HCT116 (cell line): ENCODE measurements around the gene HOXA7. TPM values are rescaled to one million over a fixed set of nuclear protein-coding genes. Genes with fewer than 3 reads are reported as not detected.

Experiments
- ATAC-seq: fragments of 200-7000 bp; cut with Tn5 transposase; 2 replicates; pipeline ENCODE4 v1.9.1; 2020; ENCODE audit warnings: mild to moderate bottlenecking, moderate library complexity
- BruUV-seq: library from RNA; stranded (reverse); fragments of 400-500 nt; replicated peaks from 2 replicates; lab custom pipeline; 2021; lab: Mats Ljungman, UMichigan
- CTCF ChIA-PET: fragments of 300-600 bp; sonication (Branson Sonifier 250); formaldehyde crosslinking; loops from one replicate; lab custom pipeline; 2021; ENCODE audit warnings: antibody characterized with exemption; lab: Charles Lee
- POLR2A ChIA-PET: fragments of 300-600, 350-600 bp; sonication (Branson Sonifier 250); formaldehyde crosslinking; loops from one replicate; lab custom pipeline; 2021; ENCODE audit warnings: antibody characterized with exemption; lab: Charles Lee
- RAD21 ChIA-PET, 2 experiments: fragments of 300-600 bp; sonication (Branson Sonifier 250); formaldehyde crosslinking; loops; one replicate each; lab custom pipeline; 2023; ENCODE audit warnings: low total read pairs in 2 of 2; ENCODE audit not compliant: uncharacterized antibody in 2 of 2, unreplicated experiment in 2 of 2, low non-redundant PET in 1 of 2; lab: Charles Lee
- DNase-seq: peaks from one replicate; pipeline ENCODE4 v3.0.0-alpha.2; 2010; ENCODE audit warnings: low read depth, low spot score
- H2AFZ ChIP-seq: fragments of 200-600 bp; shearing (Covaris generic), sonication (generic); 2 replicates; pipeline ENCODE4 v1.6.1; 2017; ENCODE audit warnings: low read depth, mixed run types, mixed read lengths, antibody characterized with exemption, low read length; ENCODE audit not compliant: poor library complexity, severe bottlenecking
- H3K27ac ChIP-seq: 2 replicates; pipeline ENCODE4 v1.5.1; 2012; ENCODE audit warnings: low read depth, low read length
- H3K27me3 ChIP-seq: fragments of 200-600 bp; sonication (generic); 2 replicates; pipeline ENCODE4 v1.6.1; 2016; ENCODE audit warnings: mixed run types, low read length, mixed read lengths; ENCODE audit not compliant: insufficient read depth
- H3K36me3 ChIP-seq, 2 experiments: fragments of 200-500 bp in 1 of 2; fragments of 200-600 bp in 1 of 2; sonication (Bioruptor generic) in 1 of 2; sonication (generic) in 1 of 2; 2 replicates each; pipeline versions ENCODE4 v1.5.1 to v1.6.1; 2014 to 2016; ENCODE audit warnings: low read length in 2 of 2, inconsistent platforms in 1 of 2, mixed read lengths in 1 of 2, mixed run types in 1 of 2; ENCODE audit not compliant: insufficient read depth in 2 of 2, control insufficient read depth in 1 of 2
- H3K4me1 ChIP-seq, 2 experiments: fragments of 200-600 bp in 1 of 2; sonication (generic) in 1 of 2; 2 replicates each; pipeline versions ENCODE4 v1.5.1 to v1.6.1; 2012 to 2017; ENCODE audit warnings: low read length in 2 of 2, inconsistent platforms in 1 of 2, mild to moderate bottlenecking in 1 of 2, mixed read lengths in 1 of 2, mixed run types in 1 of 2, moderate library complexity in 1 of 2; ENCODE audit not compliant: insufficient read depth in 2 of 2, control insufficient read depth in 1 of 2
- H3K4me2 ChIP-seq: fragments of 200-600 bp; sonication (generic); 2 replicates; pipeline ENCODE4 v1.6.1; 2017; ENCODE audit warnings: mixed run types, low read length, mixed read lengths
- H3K4me3 ChIP-seq, 2 experiments: fragments of 200-600 bp in 1 of 2; sonication (generic) in 1 of 2; replicated peaks in 1 of 2; 2 replicates each; pipeline ENCODE4 v1.5.1; 2011 to 2016; ENCODE audit warnings: low read length in 2 of 2, control low read depth in 1 of 2, low read depth in 1 of 2, mild to moderate bottlenecking in 1 of 2, mixed read lengths in 1 of 2, mixed run types in 1 of 2
- H3K79me2 ChIP-seq: fragments of 200-600 bp; sonication (generic); 2 replicates; pipeline ENCODE4 v1.6.1; 2017; ENCODE audit warnings: mild to moderate bottlenecking, mixed run types, low read length, moderate library complexity, mixed read lengths; ENCODE audit not compliant: insufficient read depth
- H3K9ac ChIP-seq: fragments of 200-600 bp; sonication (generic); 2 replicates; pipeline ENCODE4 v1.6.1; 2016; ENCODE audit warnings: low read length, mixed read lengths
- H3K9me2 ChIP-seq: fragments of 200-600 bp; sonication (generic), shearing (Covaris generic); 2 replicates; pipeline ENCODE4 v1.6.1; 2017; ENCODE audit warnings: mixed run types, mild to moderate bottlenecking, moderate library complexity; ENCODE audit not compliant: insufficient read depth
- H3K9me3 ChIP-seq, 2 experiments: fragments of 200-500 bp in 1 of 2; fragments of 200-600 bp in 1 of 2; sonication (Bioruptor generic) in 1 of 2; sonication (generic) in 1 of 2; 2 replicates each; pipeline ENCODE4 v1.6.1; 2014 to 2017; ENCODE audit warnings: low read length in 2 of 2, mixed read lengths in 2 of 2, inconsistent platforms in 1 of 2, low read depth in 1 of 2, mild to moderate bottlenecking in 1 of 2, mixed run types in 1 of 2, moderate library complexity in 1 of 2; ENCODE audit not compliant: control insufficient read depth in 1 of 2, insufficient read depth in 1 of 2
- H4K20me1 ChIP-seq: fragments of 200-600 bp; sonication (generic), shearing (Covaris generic); 2 replicates; pipeline ENCODE4 v1.6.1; 2017; ENCODE audit warnings: mixed run types, mild to moderate bottlenecking, moderate library complexity; ENCODE audit not compliant: insufficient read depth
- CEBPB ChIP-seq: IDR thresholded peaks from 2 replicates; pipeline ENCODE4 v1.6.1; 2012; ENCODE audit warnings: low read depth
- EGR1 ChIP-seq: IDR thresholded peaks from 2 replicates; pipeline ENCODE4 v1.6.1; 2012; ENCODE audit warnings: low read depth
- EZH2phosphoT487 ChIP-seq: fragments of 200-600 bp; IDR thresholded peaks from 2 replicates; pipeline ENCODE4 v1.6.1; 2018; ENCODE audit warnings: antibody characterized with exemption, borderline replicate concordance
- FOSL1 ChIP-seq: IDR thresholded peaks from 2 replicates; pipeline ENCODE4 v1.6.1; 2012; ENCODE audit warnings: low read depth
- JUND ChIP-seq: IDR thresholded peaks from 2 replicates; pipeline ENCODE4 v1.6.1; 2012
- POLR2A ChIP-seq: IDR thresholded peaks from 2 replicates; pipeline ENCODE4 v1.7.0; 2011; ENCODE audit warnings: borderline replicate concordance; ENCODE audit not compliant: insufficient read depth, insufficient read length; ENCODE audit errors: extremely low read depth
- POLR2AphosphoS5 ChIP-seq: IDR thresholded peaks from 2 replicates; pipeline ENCODE4 v1.6.1; 2011; ENCODE audit warnings: mild to moderate bottlenecking, low read depth, low read length, moderate library complexity
- RAD21 ChIP-seq: IDR thresholded peaks from 2 replicates; pipeline ENCODE4 v1.6.1; 2012; ENCODE audit warnings: low read depth, mild to moderate bottlenecking
- SRF ChIP-seq: IDR thresholded peaks from 2 replicates; pipeline ENCODE4 v1.6.1; 2012; ENCODE audit warnings: low read depth
- ZBTB33 ChIP-seq: IDR thresholded peaks from 2 replicates; pipeline ENCODE4 v1.6.1; 2011; ENCODE audit warnings: mild to moderate bottlenecking, low read length, moderate library complexity; ENCODE audit not compliant: insufficient replicate concordance; ENCODE audit errors: extremely low read depth
- ZFX ChIP-seq: fragments of 450-650 bp; IDR thresholded peaks from 2 replicates; pipeline ENCODE4 v1.6.1; 2017
- ZNF274 ChIP-seq: fragments of 200-500 bp; sonication (Bioruptor generic); IDR thresholded peaks from 2 replicates; pipeline ENCODE4 v1.6.1; 2014; ENCODE audit warnings: mild to moderate bottlenecking, low read depth, low read length, inconsistent platforms
- intact Hi-C: fragments of 100-400 bp; cut with micrococcal nuclease; formaldehyde crosslinking; loops from 2 replicates; pipeline ENCODE4 v1.10.0; 2022
- total RNA-seq: library from RNA; stranded (reverse); gene quantifications from one replicate; pipeline ENCODE4 v1.2.1, GENCODE V29; 2021; ENCODE audit not compliant: unreplicated experiment
- TF ChIP-seq, protein P1 (sequence below): IDR thresholded peaks from 2 replicates; pipeline ENCODE4 v1.6.1; 2012
- TF ChIP-seq, protein P2 (sequence below), 3 experiments: fragments of 200-600 bp in 1 of 3; sonication (generic) in 1 of 3; IDR thresholded peaks in 2 of 3; conservative IDR thresholded peaks in 1 of 3; 2 replicates each; pipeline ENCODE4 v1.5.1; 2012 to 2017; ENCODE audit warnings: low read depth in 2 of 3, low read length in 2 of 3, antibody characterized with exemption in 1 of 3, borderline replicate concordance in 1 of 3, control low read depth in 1 of 3, mild to moderate bottlenecking in 1 of 3, mixed read lengths in 1 of 3, mixed run types in 1 of 3, moderate library complexity in 1 of 3; ENCODE audit not compliant: insufficient read depth in 1 of 3

The HOXA7 gene
- total RNA-seq, 1 experiment from 2014 or later, result 15.0 TPM

DNA sequence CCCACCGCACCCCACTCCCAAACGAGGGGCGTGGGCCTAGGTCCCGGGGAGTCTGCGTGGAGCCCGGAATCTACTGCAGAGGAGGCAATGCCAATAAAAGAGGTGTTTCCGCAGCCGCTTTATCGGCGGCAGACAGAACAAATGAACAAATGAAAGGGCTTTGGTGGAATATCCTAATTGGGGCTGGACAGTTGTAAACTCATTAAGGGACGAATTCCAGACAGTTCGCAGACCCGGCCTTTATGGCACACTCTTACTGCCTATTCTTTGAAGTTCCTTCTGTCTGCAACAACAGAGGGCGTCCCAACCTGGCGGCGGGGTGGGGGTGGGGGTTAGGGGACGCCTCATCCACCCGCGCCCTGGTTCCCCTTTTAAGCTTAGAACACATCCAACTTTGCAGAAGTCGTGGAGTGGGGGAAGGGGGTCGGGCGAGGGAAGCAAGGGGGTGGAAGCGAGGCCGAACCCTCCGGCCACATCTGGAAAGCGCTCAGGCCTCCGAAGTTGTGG, 4.8 kb upstream of the HOXA7 start:
- Histone ChIP-seq H3K9me3 (no peaks in the 10 kb centered on the region), H3K4me1 (peaks cover 14 to 58% of the 10 kb centered on the region in 2 experiments), H3K27ac (peak overlapping the region; percentile 91), H3K4me2 (peak overlapping the region; percentile 97), H4K20me1 (no peaks in the 10 kb centered on the region), H3K27me3 (no peaks in the 10 kb centered on the region), H3K36me3 (peaks cover 0 to 4% of the 10 kb centered on the region in 2 experiments; a peak in 1 of 4 replicates), H3K79me2 (peaks cover 47% of the 10 kb centered on the region), H3K9ac (peak overlapping the region; percentile 89), H3K4me3 (peak overlapping the region; percentile 77 to 84), H2AFZ (no peak overlapping the region), H3K9me2 (no peaks in the 10 kb centered on the region)
- intact Hi-C loops, result loop anchor here (1.0 to 10.0 kb wide), 9 partner anchors 475 to 1594 kb away; partner anchors contain the start of genes CBX3 and HNRNPA2B1
- peak; percentile 30 for ATAC-seq
- no TSS peak for BruUV-seq
- RAD21 ChIA-PET, result interaction anchor here (0.6 to 2.1 kb wide), 11 partner anchors 9 to 792 kb away, joined by 3 to 12 read pairs (median 4); partner anchors contain the start of gene HOXA6 (in 1 of the 2)
- POLR2A ChIA-PET, result interaction anchor here (0.7 to 1.4 kb wide), 5 partner anchors 9 to 995 kb away, joined by 3 to 5 read pairs (median 4); partner anchors contain the start of gene HOXA3
- no peak for TF ChIP-seq CEBPB
- no peak for TF ChIP-seq POLR2AphosphoS5
- DNase-seq, result no peak
- CTCF ChIA-PET, result interaction anchor here (0.6 to 3.4 kb wide), 26 partner anchors 9 to 1300 kb away, joined by 3 to 62 read pairs (median 4); partner anchors contain the start of gene HOXA3

DNA sequence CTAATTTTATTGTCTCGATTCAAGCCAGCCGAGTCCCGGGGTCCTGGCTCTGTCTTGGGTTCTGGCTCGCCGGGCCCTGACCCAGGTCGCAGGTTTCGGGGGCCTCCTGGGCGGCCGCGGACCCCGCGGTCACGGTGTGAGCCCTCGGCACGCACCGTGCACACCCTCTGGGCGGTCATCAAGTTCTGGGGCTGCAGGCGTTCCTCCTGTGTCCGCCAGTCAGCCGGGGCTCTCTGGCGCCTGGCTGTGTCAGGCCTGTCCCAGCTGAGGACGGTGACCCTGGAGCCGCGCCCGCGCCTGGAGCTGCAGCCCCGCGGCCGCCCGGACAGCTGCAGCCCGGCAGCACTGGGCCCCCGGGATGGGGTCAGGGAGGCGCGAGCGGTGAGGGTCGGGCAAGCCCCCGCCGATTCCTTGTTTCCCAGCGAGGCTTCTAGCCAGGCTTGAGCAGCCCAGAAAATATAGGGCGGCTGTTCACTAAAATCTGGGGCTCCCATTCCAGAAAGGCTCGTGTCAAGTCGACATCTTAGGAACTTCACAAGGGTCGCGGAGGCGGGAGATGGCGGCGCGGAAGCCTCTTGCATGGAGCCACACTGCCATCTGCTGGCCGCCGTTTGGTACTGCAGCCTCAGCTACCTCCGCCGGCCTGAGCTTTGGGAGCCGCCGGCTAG, 4.2 kb upstream of the HOXA7 start:
- Histone ChIP-seq H3K79me2 (peaks cover 47% of the 10 kb centered on the region), H3K9me3 (no peaks in the 10 kb centered on the region), H3K4me2 (peak overlapping the region; percentile 97), H2AFZ (peak overlapping the region; percentile 39), H3K36me3 (peaks cover 0 to 4% of the 10 kb centered on the region in 2 experiments; a peak in 1 of 4 replicates), H3K27me3 (no peaks in the 10 kb centered on the region), H3K9ac (peak overlapping the region; percentile 89), H3K4me1 (peaks cover 14 to 53% of the 10 kb centered on the region in 2 experiments), H4K20me1 (no peaks in the 10 kb centered on the region), H3K27ac (peak overlapping the region; percentile 91), H3K4me3 (peak overlapping the region; percentile 49 to 77), H3K9me2 (no peaks in the 10 kb centered on the region)
- CTCF ChIA-PET, result interaction anchor here (0.6 to 3.4 kb wide), 25 partner anchors 8 to 1300 kb away, joined by 3 to 62 read pairs (median 4); partner anchors contain the start of gene HOXA3
- no TSS peak for BruUV-seq
- DNase-seq (no peak), ATAC-seq (peak; percentile 41)
- intact Hi-C loops, result loop anchor here (1.0 to 10.0 kb wide), 9 partner anchors 474 to 1593 kb away; partner anchors contain the start of genes CBX3 and HNRNPA2B1
- POLR2A ChIA-PET, result interaction anchor here (0.7 to 1.4 kb wide), 4 partner anchors 479 to 995 kb away, joined by 3 to 5 read pairs (median 4); no protein-coding TSS in a partner anchor
- RAD21 ChIA-PET, result interaction anchor here (0.6 to 2.1 kb wide), 11 partner anchors 9 to 791 kb away, joined by 3 to 12 read pairs (median 4); partner anchors contain the start of gene HOXA6 (in 1 of the 2)
- TF ChIP-seq, protein P1, sequence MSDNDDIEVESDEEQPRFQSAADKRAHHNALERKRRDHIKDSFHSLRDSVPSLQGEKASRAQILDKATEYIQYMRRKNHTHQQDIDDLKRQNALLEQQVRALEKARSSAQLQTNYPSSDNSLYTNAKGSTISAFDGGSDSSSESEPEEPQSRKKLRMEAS, result no peak
- no peak for TF ChIP-seq ZBTB33
- TF ChIP-seq, protein P2, sequence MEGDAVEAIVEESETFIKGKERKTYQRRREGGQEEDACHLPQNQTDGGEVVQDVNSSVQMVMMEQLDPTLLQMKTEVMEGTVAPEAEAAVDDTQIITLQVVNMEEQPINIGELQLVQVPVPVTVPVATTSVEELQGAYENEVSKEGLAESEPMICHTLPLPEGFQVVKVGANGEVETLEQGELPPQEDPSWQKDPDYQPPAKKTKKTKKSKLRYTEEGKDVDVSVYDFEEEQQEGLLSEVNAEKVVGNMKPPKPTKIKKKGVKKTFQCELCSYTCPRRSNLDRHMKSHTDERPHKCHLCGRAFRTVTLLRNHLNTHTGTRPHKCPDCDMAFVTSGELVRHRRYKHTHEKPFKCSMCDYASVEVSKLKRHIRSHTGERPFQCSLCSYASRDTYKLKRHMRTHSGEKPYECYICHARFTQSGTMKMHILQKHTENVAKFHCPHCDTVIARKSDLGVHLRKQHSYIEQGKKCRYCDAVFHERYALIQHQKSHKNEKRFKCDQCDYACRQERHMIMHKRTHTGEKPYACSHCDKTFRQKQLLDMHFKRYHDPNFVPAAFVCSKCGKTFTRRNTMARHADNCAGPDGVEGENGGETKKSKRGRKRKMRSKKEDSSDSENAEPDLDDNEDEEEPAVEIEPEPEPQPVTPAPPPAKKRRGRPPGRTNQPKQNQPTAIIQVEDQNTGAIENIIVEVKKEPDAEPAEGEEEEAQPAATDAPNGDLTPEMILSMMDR (IDR thresholded peaks at IDR 0.05 in 2 of 3, conservative IDR thresholded peaks at IDR 0.05 in 1 of 3; ENCODE audit: borderline replicate concordance in 1 of 3, insufficient read depth in 1 of 3, low read depth in 2 of 3, low read length in 2 of 3), result peak in 2 of 3 experiments; percentile 89 to 95; a peak in 4 of 6 replicates
- no peak for TF ChIP-seq SRF
- TF ChIP-seq JUND, result no peak
- TF ChIP-seq POLR2A, result no peak
- TF ChIP-seq RAD21, result no peak
- peak; percentile 45; the same call in 1 of the 2 replicates for TF ChIP-seq ZFX
- no peak for TF ChIP-seq EZH2phosphoT487
- TF ChIP-seq FOSL1, result no peak
- TF ChIP-seq ZNF274, result no peak
- TF ChIP-seq EGR1, result no peak
